Thyroid gland (tissue), 4 donors: Measurements from ENCODE around the gene PTGDS. TPM values are rescaled to one million over a fixed set of nuclear protein-coding genes. Genes with fewer than 3 reads are reported as not detected.

Source experiments
- DNase-seq, 2 donors: peaks; one replicate each; pipeline ENCODE4 v3.0.0-alpha.2; 2019
- H3K27ac ChIP-seq, 3 donors: fragments of 200-600 bp; sonication (generic); 1 replicate in 2 of 3; 2 replicates in 1 of 3; pipeline ENCODE4 v1.5.1; 2016 to 2019; ENCODE audit warnings: mild to moderate bottlenecking in 1 of 3, moderate library complexity in 1 of 3
- H3K27me3 ChIP-seq: fragments of 200-600 bp; sonication (generic); one replicate; pipeline ENCODE4 v1.5.1; 2019
- H3K36me3 ChIP-seq, 2 donors: fragments of 200-600 bp; sonication (generic); one replicate each; pipeline ENCODE4 v1.5.1; 2016 to 2019
- H3K4me1 ChIP-seq, 2 donors: fragments of 200-600 bp; sonication (generic); one replicate each; pipeline ENCODE4 v1.5.1; 2017 to 2019
- H3K4me3 ChIP-seq, 3 donors: fragments of 200-600 bp; sonication (generic); replicated peaks in 1 of 3; 1 replicate in 2 of 3; 2 replicates in 1 of 3; pipeline ENCODE4 v1.5.1; 2016; ENCODE audit warnings: mild to moderate bottlenecking in 1 of 3
- H3K9me3 ChIP-seq: fragments of 200-600 bp; sonication (generic); one replicate; pipeline ENCODE4 v1.5.1; 2017
- CTCF ChIP-seq, 6 experiments: fragments of 200-600 bp in 3 of 6; fragments of 450-650 bp in 3 of 6; sonication (generic) in 3 of 6; IDR thresholded peaks; one replicate each; pipeline ENCODE4 v1.5.1; 2016 to 2019; ENCODE audit warnings: antibody characterized with exemption in 6 of 6, mild to moderate bottlenecking in 2 of 6, inconsistent platforms in 1 of 6, moderate library complexity in 1 of 6
- POLR2A ChIP-seq, 2 donors: fragments of 450-650 bp; IDR thresholded peaks; one replicate each; pipeline ENCODE4 v1.6.1; 2017; ENCODE audit warnings: antibody characterized with exemption in 2 of 2, mild to moderate bottlenecking in 2 of 2, moderate library complexity in 1 of 2
- WGBS, 2 donors: methylation state at CpG; one replicate each; pipeline ENCODE4 v1.1.5; 2017; 5-methylcytosine and 5-hydroxymethylcytosine counted together
- intact Hi-C: fragments of 100-400 bp; cut with DNase I; formaldehyde crosslinking; loops from one replicate; pipeline ENCODE4 v1.15.1; 2023
- total RNA-seq, 4 donors: library from RNA; depleted of rRNA; stranded (reverse); fragments of >200 nt; gene quantifications; one replicate each; pipeline ENCODE4 v1.2.3, GENCODE V29; 2016

PTGDS gene
- total RNA-seq, 4 donors from 2014 or later, result 5.0 to 39.5 (median 33.9) TPM

GRCh38 chr9:137016436-137016835 is 39.1 kb downstream of the PTGDS start:
- Histone ChIP-seq H3K27ac (no peak overlapping the region), H3K27me3 (no peaks in the 10 kb centered on the region), H3K4me1 (no peaks in the 10 kb centered on the region), H3K36me3 (peaks cover 35 to 41% of the 10 kb centered on the region in 2 donors), H3K4me3 (no peak overlapping the region), H3K9me3 (no peaks in the 10 kb centered on the region)
- TF ChIP-seq POLR2A (IDR thresholded peaks at IDR 0.05) (no peak), CTCF (IDR thresholded peaks at IDR 0.05) (no peak)
- WGBS, 2 donors, result 95% methylated on average over 15 of the region's 16 CpGs; no CpG with 5 or more reads in 1 of the 2 donors
- DNase-seq, result no peak
- intact Hi-C loops, result no loop called here

GRCh38 chr9:137017071-137017470 is 39.8 kb downstream of the PTGDS start:
- H3K4me3 ChIP-seq, result no peak overlapping the region
- WGBS, 2 donors, result 96 to 100% methylated on average over 4 to 13 of the region's 28 CpGs
- TF ChIP-seq POLR2A (IDR thresholded peaks at IDR 0.05), result no peak
- no peak for TF ChIP-seq CTCF (IDR thresholded peaks at IDR 0.05)
- peaks cover 35% of the 10 kb centered on the region in 2 donors for H3K36me3 ChIP-seq
- DNase-seq, result no peak
- no peaks in the 10 kb centered on the region for H3K9me3 ChIP-seq
- intact Hi-C loops, result no loop called here
- no peaks in the 10 kb centered on the region for H3K27me3 ChIP-seq
- H3K27ac ChIP-seq, result no peak overlapping the region
- H3K4me1 ChIP-seq, result no peaks in the 10 kb centered on the region

GRCh38 chr9:137017791-137018497 is 40.6 kb downstream of the PTGDS start:
- H3K36me3 ChIP-seq, result peaks cover 34 to 35% of the 10 kb centered on the region in 2 donors
- H3K27ac ChIP-seq, result no peak overlapping the region
- 94% methylated on average over 12 to 26 of the region's 45 CpGs for WGBS, 2 donors
- H3K4me1 ChIP-seq, result no peaks in the 10 kb centered on the region
- TF ChIP-seq CTCF (IDR thresholded peaks at IDR 0.05) (no peak), POLR2A (IDR thresholded peaks at IDR 0.05) (no peak)
- H3K27me3 ChIP-seq, result no peaks in the 10 kb centered on the region
- DNase-seq, result no peak
- H3K9me3 ChIP-seq, result no peaks in the 10 kb centered on the region
- no peak overlapping the region for H3K4me3 ChIP-seq
- intact Hi-C loops, result no loop called here

GRCh38 chr9:137018761-137019559 is 41.7 kb downstream of the PTGDS start:
- Histone ChIP-seq H3K4me3 (no peak overlapping the region), H3K4me1 (no peaks in the 10 kb centered on the region), H3K36me3 (peaks cover 34 to 35% of the 10 kb centered on the region in 2 donors), H3K9me3 (no peaks in the 10 kb centered on the region), H3K27me3 (no peaks in the 10 kb centered on the region), H3K27ac (no peak overlapping the region)
- intact Hi-C loops, result no loop called here
- DNase-seq, result no peak
- WGBS, 2 donors, result 93 to 94% methylated on average over 11 to 23 of the region's 36 CpGs
- TF ChIP-seq CTCF (IDR thresholded peaks at IDR 0.05) (no peak), POLR2A (IDR thresholded peaks at IDR 0.05) (no peak)
